Astrocyte (in vitro differentiated cells and primary cell): Measurements from ENCODE around the gene PHLDA2.

Source experiments
- CTCF ChIP-seq: IDR thresholded peaks from 2 replicates; pipeline ENCODE4 v1.5.1; 2011; ENCODE audit warnings: low read depth, mild to moderate bottlenecking, inconsistent platforms, low read length, moderate library complexity; ENCODE audit not compliant: insufficient read depth
- EZH2 ChIP-seq: IDR thresholded peaks from 2 replicates; pipeline ENCODE4 v1.6.1; 2012; ENCODE audit warnings: mild to moderate bottlenecking, low read length, inconsistent platforms; ENCODE audit not compliant: insufficient read depth

DNA sequence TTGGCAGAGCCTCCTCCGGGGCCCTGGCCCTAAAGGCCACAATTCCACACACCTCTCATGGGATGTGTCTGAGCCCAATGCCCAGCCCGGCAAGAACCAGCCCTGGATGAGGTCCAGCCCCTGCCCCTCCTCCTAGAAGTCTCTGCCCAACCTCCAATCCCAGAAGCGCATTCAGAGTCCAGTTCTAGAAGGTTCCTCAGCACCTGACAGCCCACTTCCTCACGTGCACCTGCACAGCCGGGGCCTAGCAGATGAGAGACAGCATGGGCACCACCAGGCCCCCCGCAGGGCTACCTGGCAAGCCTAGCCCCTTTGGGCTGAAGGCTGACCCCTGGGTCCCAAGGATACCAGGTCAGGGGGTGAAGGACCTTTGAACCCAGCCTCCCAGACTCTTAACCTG lies 32.2 kb downstream of the PHLDA2 start:
- TF ChIP-seq EZH2: no peak
- TF ChIP-seq CTCF: no peak
